Right lobe of liver (tissue), 6 donors: ENCODE results near the gene ANKS6. TPM values are rescaled to one million over a fixed set of nuclear protein-coding genes. Genes with fewer than 3 reads are reported as not detected.

ENCODE experiments used
- ATAC-seq, 4 donors: fragments of 200-7000 bp; cut with Tn5 transposase; one replicate each; pipeline ENCODE4 v1.9.1; 2020; ENCODE audit warnings: mild to moderate bottlenecking in 4 of 4, moderate library complexity in 4 of 4
- DNase-seq, 3 donors: peaks; one replicate each; pipeline ENCODE4 v3.0.0-alpha.2; 2020
- H3K27ac ChIP-seq, 3 donors: fragments of 200-600 bp; one replicate each; pipeline ENCODE4 v1.8.0; 2022
- H3K27me3 ChIP-seq, 2 donors: fragments of 200-600 bp; one replicate each; pipeline ENCODE4 v1.8.0; 2022
- H3K36me3 ChIP-seq, 4 donors: fragments of 200-600 bp; sonication (generic) in 1 of 4; one replicate each; pipeline versions ENCODE4 v1.5.1 to v1.8.0; 2017 to 2022; ENCODE audit warnings: control low read depth in 1 of 4
- H3K4me1 ChIP-seq, 4 donors: fragments of 200-600 bp; sonication (generic) in 1 of 4; one replicate each; pipeline versions ENCODE4 v1.5.1 to v1.8.0; 2017 to 2022; ENCODE audit warnings: control low read depth in 1 of 4
- H3K4me3 ChIP-seq, 3 donors: fragments of 200-600 bp; one replicate each; pipeline ENCODE4 v1.8.0; 2022
- H3K9me3 ChIP-seq, 4 donors: fragments of 200-600 bp; sonication (generic) in 1 of 4; one replicate each; pipeline versions ENCODE4 v1.5.1 to v1.8.0; 2017 to 2022; ENCODE audit warnings: control low read depth in 1 of 4
- POLR2A ChIP-seq: fragments of 450-650 bp; IDR thresholded peaks from one replicate; pipeline ENCODE4 v1.6.1; 2017; ENCODE audit warnings: antibody characterized with exemption, mild to moderate bottlenecking
- WGBS: methylation state at CpG from one replicate; pipeline ENCODE4 v1.1.6; 2018; ENCODE audit warnings: low coverage, low lambda C conversion rate; ENCODE audit not compliant: insufficient coverage; ENCODE audit errors: missing lambda C conversion rate; 5-methylcytosine and 5-hydroxymethylcytosine counted together
- intact Hi-C, 2 donors: fragments of 100-400 bp; cut with DNase I; formaldehyde crosslinking; loops; one replicate each; pipeline versions ENCODE4 v1.11.2 to v1.14.1; 2022
- total RNA-seq, 6 experiments: library from RNA; depleted of rRNA in 2 of 6; stranded (reverse); fragments of >200 nt in 2 of 6; fragmentation: NEBNext Ultra II Directional in 3 of 6; extraction: Animal tissue kit (Norgen Biotek cat#: 25700) in 3 of 6; gene quantifications; one replicate each; pipeline versions ENCODE4 v1.1.0 to v1.2.4, GENCODE V29; 2016 to 2023
- TF ChIP-seq, protein P1 (sequence below), 4 donors: fragments of 200-600 bp in 3 of 4; fragments of 450-650 bp in 1 of 4; IDR thresholded peaks; one replicate each; pipeline versions ENCODE4 v1.5.1 to v1.8.0; 2016 to 2022; ENCODE audit warnings: antibody characterized with exemption in 4 of 4, mild to moderate bottlenecking in 2 of 4
- donor health status: DM: no; HTN: yes; CAD: no.
- donor health status: DM: no; HTN: no; CAD: no.
- donor health status: DM: no; HTN: no; CAD: no.
- donor health status: DM: no; HTN: yes; CAD: no.
- donor health status: DM: no; HTN: yes; CAD: no.

Gene ANKS6
- total RNA-seq, 6 experiments from 2014 or later: 3.7 to 7.9 (median 4.7) TPM

DNA sequence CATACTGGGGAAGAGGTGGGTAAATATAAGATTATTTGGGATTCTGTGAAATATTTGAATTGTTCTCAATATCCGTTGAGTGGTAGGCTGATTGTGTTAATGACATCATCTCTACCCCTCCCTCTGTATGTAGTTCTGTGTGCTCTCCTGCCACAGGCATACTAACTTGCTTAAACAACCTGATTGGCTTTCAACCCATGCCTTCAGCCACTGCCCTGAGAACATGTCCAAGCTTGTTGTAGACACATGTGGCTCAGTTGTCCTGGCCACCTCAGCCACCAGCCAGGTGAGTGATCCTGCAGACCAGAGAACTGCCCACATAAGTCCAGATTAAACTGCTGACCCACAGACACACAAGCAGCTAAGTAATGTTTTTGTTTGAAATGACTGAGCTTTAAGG, 31.1 kb downstream of the ANKS6 start:
- Histone ChIP-seq H3K4me1 (no peaks in the 10 kb centered on the region), H3K9me3 (no peaks in the 10 kb centered on the region), H3K36me3 (no peaks in the 10 kb centered on the region), H3K4me3 (no peak overlapping the region), H3K27me3 (no peaks in the 10 kb centered on the region), H3K27ac (no peak overlapping the region)
- no peak for DNase-seq
- intact Hi-C loops: no loop called here
- no peak for ATAC-seq
- WGBS: 85% methylated on average over 1 of the region's 1 CpG
- TF ChIP-seq, protein P1, sequence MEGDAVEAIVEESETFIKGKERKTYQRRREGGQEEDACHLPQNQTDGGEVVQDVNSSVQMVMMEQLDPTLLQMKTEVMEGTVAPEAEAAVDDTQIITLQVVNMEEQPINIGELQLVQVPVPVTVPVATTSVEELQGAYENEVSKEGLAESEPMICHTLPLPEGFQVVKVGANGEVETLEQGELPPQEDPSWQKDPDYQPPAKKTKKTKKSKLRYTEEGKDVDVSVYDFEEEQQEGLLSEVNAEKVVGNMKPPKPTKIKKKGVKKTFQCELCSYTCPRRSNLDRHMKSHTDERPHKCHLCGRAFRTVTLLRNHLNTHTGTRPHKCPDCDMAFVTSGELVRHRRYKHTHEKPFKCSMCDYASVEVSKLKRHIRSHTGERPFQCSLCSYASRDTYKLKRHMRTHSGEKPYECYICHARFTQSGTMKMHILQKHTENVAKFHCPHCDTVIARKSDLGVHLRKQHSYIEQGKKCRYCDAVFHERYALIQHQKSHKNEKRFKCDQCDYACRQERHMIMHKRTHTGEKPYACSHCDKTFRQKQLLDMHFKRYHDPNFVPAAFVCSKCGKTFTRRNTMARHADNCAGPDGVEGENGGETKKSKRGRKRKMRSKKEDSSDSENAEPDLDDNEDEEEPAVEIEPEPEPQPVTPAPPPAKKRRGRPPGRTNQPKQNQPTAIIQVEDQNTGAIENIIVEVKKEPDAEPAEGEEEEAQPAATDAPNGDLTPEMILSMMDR (IDR thresholded peaks at IDR 0.05): no peak
- TF ChIP-seq POLR2A: no peak

GRCh38 chr9:98763986-98764745, 32.2 kb downstream of the ANKS6 start:
- 91% methylated on average over 3 of the region's 3 CpGs for WGBS
- Histone ChIP-seq H3K27me3 (no peaks in the 10 kb centered on the region), H3K9me3 (no peaks in the 10 kb centered on the region), H3K27ac (no peak overlapping the region), H3K4me3 (no peak overlapping the region), H3K36me3 (no peaks in the 10 kb centered on the region), H3K4me1 (no peaks in the 10 kb centered on the region)
- TF ChIP-seq, protein P1 (IDR thresholded peaks at IDR 0.05): no peak
- no peak for TF ChIP-seq POLR2A
- intact Hi-C loops: no loop called here
- DNase-seq (no peak), ATAC-seq (no peak)

DNA sequence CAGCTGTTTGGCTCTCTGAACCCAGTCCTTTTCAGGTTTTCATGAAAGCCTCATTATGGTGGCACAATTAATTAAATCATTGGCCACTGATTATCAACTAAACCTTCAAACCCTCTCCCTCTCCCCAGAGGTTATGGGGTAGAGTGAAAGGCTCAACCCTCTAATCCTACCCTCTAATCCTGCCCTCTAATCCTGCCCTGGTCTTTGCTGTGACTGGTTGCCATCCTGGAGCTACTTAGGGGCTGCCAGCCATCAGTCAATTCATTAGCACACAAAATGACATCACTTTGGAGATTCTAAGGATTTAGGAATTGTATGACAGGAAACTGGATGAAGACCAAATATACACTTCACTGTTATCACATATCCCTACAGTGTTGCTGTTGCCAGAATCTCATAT, 36.1 kb downstream of the ANKS6 start:
- Histone ChIP-seq H3K4me1 (no peaks in the 10 kb centered on the region), H3K27me3 (no peaks in the 10 kb centered on the region), H3K36me3 (no peaks in the 10 kb centered on the region), H3K9me3 (no peaks in the 10 kb centered on the region), H3K4me3 (no peak overlapping the region), H3K27ac (no peak overlapping the region)
- DNase-seq (no peak), ATAC-seq (no peak)
- TF ChIP-seq, protein P1 (IDR thresholded peaks at IDR 0.05): no peak
- no peak for TF ChIP-seq POLR2A
- intact Hi-C loops: no loop called here

DNA sequence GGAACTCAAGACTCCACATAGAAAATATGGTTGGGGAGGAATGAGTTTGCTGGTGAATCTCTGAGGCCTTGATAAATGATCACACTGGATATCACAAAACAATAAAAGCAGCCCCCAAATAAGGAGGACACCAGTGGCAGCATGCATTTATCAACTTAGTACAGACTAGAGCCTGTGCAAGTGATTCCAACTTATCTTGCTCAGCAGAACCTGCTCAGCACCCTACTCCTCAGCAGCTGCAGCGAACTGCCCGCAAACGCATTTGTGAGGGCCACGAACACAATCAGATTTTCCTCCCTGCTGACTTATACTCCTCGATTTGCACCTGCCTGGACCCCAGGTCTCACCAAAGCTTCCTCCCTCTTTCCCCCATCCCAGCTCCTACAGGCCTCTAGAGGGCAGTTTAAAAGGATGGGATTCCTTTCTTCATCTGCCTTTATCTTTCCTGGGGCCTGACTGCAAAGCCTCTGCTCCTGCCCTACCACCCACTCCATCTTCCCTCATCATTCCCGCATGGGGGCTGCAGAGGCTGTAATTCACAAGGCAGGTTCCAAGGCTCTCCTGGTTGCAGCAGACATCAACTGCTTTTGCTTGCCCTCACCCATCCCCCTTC, 41.2 kb downstream of the ANKS6 start:
- Histone ChIP-seq H3K4me1 (no peaks in the 10 kb centered on the region), H3K27me3 (no peaks in the 10 kb centered on the region), H3K27ac (no peak overlapping the region), H3K9me3 (no peaks in the 10 kb centered on the region), H3K36me3 (no peaks in the 10 kb centered on the region), H3K4me3 (no peak overlapping the region)
- TF ChIP-seq, protein P1 (IDR thresholded peaks at IDR 0.05): no peak
- TF ChIP-seq POLR2A: no peak
- DNase-seq (no peak), ATAC-seq (no peak)
- WGBS: 81% methylated on average over 5 of the region's 6 CpGs
- intact Hi-C loops: no loop called here
